Loucy (cell line): ENCODE data around the gene CCDC85C.

Experiments used
- EZH2phosphoT487 ChIP-seq: fragments of 200-600 bp; IDR thresholded peaks from 2 replicates; pipeline ENCODE4 v1.6.1; 2018; ENCODE audit warnings: antibody characterized with exemption, mild to moderate bottlenecking, moderate library complexity, borderline replicate concordance
- TF ChIP-seq, protein P1 (sequence below): fragments of 200-600 bp; sonication (generic); conservative IDR thresholded peaks from 2 replicates; pipeline ENCODE4 v1.5.1; 2014; ENCODE audit warnings: mild to moderate bottlenecking, antibody characterized with exemption, low read length

DNA sequence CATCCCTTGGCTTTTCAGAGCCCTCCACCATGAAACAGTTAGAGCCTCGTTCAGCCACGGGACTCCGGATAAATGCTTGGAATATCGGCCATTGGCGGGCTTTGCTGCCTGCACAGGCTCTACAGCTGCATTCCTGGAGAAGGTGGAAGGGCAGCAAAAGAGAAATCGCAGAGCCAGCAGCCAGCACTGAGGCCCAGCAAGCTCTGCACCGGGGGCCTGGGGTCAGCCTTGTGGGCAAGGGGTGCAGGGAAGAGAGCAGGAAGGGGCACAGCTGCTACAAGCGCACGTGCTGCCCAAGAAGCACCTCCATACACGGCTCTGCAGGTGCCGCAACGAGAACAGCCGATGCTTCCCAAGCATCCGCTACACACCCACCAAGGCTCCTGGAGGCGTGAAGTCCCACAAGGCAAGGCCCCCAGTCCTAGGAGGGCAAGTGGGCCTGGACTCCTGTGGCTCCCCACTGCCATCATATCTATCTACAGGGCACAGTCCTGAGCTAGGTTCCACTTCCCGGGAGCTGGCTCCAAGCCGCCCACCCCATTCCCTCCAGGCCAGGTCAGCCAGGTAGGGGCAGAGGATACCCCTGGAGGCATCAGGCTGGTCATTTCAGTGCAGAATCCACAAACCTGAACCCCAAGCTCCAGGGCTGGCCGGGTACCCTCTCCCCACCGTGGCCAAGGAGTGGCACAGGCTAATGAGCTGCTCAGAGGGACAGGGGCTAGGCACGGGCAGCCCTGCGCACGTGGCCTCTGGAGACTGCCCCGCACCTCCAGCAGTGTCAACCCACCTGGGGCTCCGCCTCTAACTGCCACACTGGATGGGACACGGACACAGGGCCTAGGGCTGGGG, 82.6 kb downstream of the CCDC85C start:
- TF ChIP-seq, protein P1, sequence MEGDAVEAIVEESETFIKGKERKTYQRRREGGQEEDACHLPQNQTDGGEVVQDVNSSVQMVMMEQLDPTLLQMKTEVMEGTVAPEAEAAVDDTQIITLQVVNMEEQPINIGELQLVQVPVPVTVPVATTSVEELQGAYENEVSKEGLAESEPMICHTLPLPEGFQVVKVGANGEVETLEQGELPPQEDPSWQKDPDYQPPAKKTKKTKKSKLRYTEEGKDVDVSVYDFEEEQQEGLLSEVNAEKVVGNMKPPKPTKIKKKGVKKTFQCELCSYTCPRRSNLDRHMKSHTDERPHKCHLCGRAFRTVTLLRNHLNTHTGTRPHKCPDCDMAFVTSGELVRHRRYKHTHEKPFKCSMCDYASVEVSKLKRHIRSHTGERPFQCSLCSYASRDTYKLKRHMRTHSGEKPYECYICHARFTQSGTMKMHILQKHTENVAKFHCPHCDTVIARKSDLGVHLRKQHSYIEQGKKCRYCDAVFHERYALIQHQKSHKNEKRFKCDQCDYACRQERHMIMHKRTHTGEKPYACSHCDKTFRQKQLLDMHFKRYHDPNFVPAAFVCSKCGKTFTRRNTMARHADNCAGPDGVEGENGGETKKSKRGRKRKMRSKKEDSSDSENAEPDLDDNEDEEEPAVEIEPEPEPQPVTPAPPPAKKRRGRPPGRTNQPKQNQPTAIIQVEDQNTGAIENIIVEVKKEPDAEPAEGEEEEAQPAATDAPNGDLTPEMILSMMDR = no peak
- TF ChIP-seq EZH2phosphoT487 = no peak
